GM19193 (cell line): ENCODE data around the gene NFKB1.

Experiments used
- POLR2A ChIP-seq: IDR thresholded peaks from 4 replicates; pipeline ENCODE4 v1.6.1; 2011; ENCODE audit not compliant: insufficient read depth, insufficient read length; ENCODE audit errors: extremely low read depth

Gene NFKB1

GRCh38 chr4:102492531-102493241 lies 8.5 kb upstream of the NFKB1 start:
- TF ChIP-seq POLR2A, result no peak

GRCh38 chr4:102493257-102493656 lies 7.9 kb upstream of the NFKB1 start:
- no peak for TF ChIP-seq POLR2A

DNA sequence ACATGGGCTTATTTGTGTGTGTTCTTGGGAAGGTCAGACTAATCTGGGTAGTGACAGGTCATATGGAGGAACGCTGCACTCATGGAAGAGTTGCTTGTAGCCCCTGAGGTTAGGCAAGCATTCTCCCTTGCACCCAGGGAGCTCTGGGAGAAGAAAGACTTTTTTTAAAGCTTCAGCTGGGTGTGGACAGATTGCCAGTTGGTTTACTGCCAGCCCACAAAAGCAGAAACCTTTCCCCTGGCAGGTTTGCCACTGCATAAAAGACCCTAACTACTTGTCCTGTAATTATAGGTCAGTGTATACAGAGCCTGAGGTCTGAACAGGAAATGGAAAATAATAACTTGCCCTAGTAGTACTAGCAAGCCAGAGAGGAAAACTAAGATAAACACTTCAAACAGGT lies 7.4 kb upstream of the NFKB1 start:
- no peak for TF ChIP-seq POLR2A

GRCh38 chr4:102494603-102495002 lies 6.6 kb upstream of the NFKB1 start:
- no peak for TF ChIP-seq POLR2A

- no peak for TF ChIP-seq POLR2A
These were observed 3.2 kb upstream of the NFKB1 start for GRCh38 chr4:102497986-102498385.

DNA sequence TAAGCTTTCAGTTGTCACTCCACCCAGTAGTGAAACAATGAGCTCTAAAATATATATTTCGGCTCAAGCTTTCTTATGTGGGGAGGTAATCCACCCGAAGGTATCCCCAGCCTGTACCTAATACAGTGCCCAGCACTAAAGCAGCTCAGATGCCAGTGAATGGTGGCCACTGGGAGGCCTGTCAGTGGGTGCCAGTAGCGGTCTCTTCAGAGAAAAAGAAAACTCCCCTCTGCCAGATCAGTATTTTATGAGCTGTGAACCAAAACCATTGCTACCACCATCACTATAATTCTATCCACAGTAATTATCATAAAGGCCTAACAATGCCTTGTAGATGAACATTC lies 835 bp upstream of the NFKB1 start:
- no peak for TF ChIP-seq POLR2A

- no peak for TF ChIP-seq POLR2A
These were observed 213 bp downstream of the NFKB1 start for GRCh38 chr4:102501447-102501696.

DNA sequence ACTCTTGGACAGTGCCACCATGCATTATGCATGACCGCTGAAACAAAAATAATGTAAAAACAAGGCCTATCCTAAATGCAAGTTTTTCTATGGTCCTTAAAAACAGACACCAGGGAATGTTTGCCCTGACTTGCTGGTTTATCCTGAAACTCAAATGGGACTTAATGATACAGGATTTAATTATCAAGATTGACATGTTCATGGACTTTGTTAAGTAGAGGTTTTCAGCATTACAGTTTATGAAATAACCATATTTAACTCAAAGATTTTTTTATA lies 1.3 kb downstream of the NFKB1 start:
- TF ChIP-seq POLR2A, result no peak

DNA sequence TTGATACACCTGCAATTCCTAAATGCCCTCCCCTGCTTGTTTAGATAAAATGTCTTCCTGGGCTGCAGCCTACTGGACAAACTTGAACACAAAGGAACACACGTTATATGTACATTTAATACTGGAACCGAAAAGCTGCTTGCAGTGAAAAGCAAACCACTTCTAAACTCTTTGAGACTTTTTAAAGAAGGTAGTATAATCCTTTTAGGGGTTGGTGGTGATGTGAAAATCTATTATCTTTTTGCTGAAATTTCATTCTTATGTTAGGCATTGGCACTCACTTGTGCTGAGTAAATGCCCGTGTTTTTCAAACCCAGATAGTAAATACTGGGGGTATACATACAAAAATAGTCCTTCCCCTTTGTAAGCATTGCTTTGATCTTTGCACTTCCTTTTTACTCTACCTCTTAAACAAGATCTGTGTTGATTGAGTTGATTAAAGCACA lies 2.2 kb downstream of the NFKB1 start:
- TF ChIP-seq POLR2A, result no peak

GRCh38 chr4:102503831-102504786 lies 3.0 kb downstream of the NFKB1 start:
- TF ChIP-seq POLR2A, result no peak

DNA sequence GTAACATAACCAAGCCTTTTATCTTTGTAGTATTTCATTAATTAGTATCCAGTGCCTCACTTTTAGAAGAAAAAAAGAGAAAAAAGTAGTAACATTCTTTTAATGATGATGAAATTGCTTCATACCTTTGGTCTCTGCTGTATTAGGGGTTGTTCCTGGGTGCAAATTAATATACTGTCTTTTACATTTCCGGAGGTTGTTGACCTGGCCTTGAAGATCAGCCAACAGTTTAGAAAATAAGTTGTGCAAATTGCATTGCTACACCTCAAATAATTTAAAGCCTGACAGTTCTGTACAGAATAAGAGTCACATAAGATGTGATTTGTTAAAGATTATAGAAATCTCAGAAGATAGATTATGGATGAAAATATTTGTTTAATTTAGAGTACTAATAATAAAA lies 3.8 kb downstream of the NFKB1 start:
- no peak for TF ChIP-seq POLR2A

GRCh38 chr4:102505708-102506107 lies 4.5 kb downstream of the NFKB1 start:
- no peak for TF ChIP-seq POLR2A

GRCh38 chr4:102506523-102506922 lies 5.4 kb downstream of the NFKB1 start:
- no peak for TF ChIP-seq POLR2A

GRCh38 chr4:102511830-102512605 lies 10.9 kb downstream of the NFKB1 start:
- TF ChIP-seq POLR2A, result no peak

- no peak for TF ChIP-seq POLR2A
These were observed 13.3 kb downstream of the NFKB1 start for GRCh38 chr4:102514298-102514964.
